Epithelial cell of proximal tubule (primary cell): ENCODE measurements around the gene RPTOR. TPM values are rescaled to one million over a fixed set of nuclear protein-coding genes. Genes with fewer than 3 reads are reported as not detected.

ENCODE experiments used
- DNase-seq: peaks from one replicate; pipeline ENCODE4 v3.0.0-alpha.2; 2011; ENCODE audit warnings: low read depth
- H3K4me3 ChIP-seq: 2 replicates; pipeline ENCODE4 v1.5.1; 2011; ENCODE audit warnings: low read depth, mild to moderate bottlenecking, low read length
- CTCF ChIP-seq: conservative IDR thresholded peaks from 2 replicates; pipeline ENCODE4 v1.5.1; 2012; ENCODE audit warnings: low read depth, mild to moderate bottlenecking, low read length
- total RNA-seq: library from RNA; depleted of rRNA; stranded (reverse); fragments of >200 nt; gene quantifications from 2 replicates; pipeline ENCODE4 v1.2.3, GENCODE V29; 2015

Gene RPTOR
- total RNA-seq, result 17.9 and 24.4 TPM in 2 replicates

DNA sequence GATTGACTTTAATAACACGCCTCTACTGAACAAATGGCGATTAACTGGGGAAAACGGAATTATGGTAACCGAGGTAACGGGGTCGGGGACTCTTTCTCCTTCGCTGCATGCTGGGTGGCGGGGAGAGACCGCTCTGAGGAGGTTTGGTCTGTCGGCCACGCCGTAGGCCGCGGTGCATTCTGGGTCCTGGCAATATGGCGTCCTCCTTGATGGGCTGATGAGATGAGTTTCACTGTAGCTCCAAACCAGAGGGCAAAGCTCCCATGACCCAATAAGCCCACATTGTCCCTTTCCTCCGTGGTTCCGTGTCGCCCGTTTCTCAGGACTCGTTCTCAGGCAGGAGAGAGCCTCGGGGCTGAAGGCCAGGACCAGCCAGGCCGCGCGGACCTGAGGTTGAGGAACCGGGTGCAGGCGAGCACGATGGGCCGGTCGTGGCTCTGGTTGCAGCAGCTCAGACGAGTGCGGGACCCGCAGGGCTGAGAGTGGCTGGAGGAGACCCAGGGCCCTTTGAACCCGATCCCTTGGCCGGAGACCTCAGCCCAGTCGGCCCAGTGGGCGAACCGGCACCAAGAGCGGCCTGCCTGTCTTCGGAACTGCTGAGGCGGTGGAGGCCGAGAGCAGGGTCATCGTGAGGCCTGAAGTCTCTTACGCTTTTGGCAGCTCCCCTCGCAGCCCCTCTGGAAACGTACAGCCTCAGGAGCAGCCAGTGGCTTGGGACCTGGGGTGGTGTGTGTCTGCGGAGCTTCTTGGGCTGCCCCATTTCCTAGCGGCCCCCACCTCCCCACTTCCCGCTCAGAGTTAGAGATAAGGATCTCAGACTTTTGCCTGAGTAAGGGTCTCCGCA, at the start of gene RPTOR:
Gene RPTOR, plus strand, starts transcription at position 184 of the 844 bp plus-strand sequence. CDS start 792 bp downstream, outside the sequence.
- no peak for DNase-seq
- TF ChIP-seq CTCF, result no peak

DNA sequence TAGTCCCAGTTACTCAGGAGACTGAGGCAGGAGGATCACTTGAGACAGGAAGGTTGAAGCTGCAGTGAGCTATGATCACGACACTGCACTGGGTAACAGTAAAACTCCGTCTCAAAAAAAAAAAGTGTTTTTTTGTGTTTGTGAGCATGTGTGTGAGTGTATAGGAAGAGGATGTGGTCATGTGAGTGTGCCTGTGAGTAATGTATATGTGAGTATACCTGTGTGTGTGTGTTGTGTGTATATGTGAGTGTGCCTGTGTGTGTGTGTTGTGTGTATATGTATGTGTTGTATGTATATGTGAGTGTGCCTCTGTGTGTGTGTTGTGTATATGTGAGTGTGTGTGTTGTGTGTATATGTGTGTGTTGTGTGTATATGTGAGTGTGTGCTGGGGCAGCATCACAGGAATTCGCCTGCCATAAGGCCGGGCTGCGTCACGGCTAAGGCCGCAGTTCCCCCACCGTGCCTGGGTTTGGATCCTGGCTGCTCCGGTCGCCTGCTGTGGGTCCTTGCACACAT, 46.9 kb upstream of the RPTOR start:
- TF ChIP-seq CTCF, result no peak
- no peak overlapping the region for H3K4me3 ChIP-seq
- no peak for DNase-seq

More for the DNA sequence above, at the start of gene RPTOR:
- H3K4me3 ChIP-seq, result peak within 1 kb of the TSS; percentile 92

GRCh38 chr17:80498242-80498919, 46.3 kb upstream of the RPTOR start:
- DNase-seq, result no peak
- H3K4me3 ChIP-seq, result peak overlapping the region; percentile 18
- TF ChIP-seq CTCF, result no peak

- no peak for DNase-seq
- TF ChIP-seq CTCF, result no peak
- no peak overlapping the region for H3K4me3 ChIP-seq
Observed at GRCh38 chr17:80498920-80499410, 45.7 kb upstream of the RPTOR start.

DNA sequence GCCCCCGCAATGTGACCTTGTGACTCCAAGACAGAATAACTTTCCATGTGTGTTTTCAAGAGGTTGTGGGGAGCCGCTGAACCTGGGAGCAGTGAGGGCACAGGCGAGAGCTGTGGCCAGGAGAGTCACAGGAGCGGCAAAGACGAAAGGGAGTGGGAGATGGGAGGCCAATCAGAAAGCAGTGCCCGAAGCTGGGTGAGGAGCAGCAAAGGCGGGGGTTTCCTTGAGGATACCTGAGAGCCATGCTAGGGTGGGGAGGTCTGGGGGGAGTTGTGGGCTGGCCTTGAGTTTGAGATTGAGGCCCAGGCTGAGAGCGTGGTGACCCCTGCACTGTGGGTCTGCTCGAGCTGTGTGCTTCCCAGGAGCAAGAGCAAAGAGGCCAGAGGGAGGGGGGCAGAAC, 45.1 kb upstream of the RPTOR start:
- no peak for TF ChIP-seq CTCF
- H3K4me3 ChIP-seq, result no peak overlapping the region
- DNase-seq, result no peak

DNA sequence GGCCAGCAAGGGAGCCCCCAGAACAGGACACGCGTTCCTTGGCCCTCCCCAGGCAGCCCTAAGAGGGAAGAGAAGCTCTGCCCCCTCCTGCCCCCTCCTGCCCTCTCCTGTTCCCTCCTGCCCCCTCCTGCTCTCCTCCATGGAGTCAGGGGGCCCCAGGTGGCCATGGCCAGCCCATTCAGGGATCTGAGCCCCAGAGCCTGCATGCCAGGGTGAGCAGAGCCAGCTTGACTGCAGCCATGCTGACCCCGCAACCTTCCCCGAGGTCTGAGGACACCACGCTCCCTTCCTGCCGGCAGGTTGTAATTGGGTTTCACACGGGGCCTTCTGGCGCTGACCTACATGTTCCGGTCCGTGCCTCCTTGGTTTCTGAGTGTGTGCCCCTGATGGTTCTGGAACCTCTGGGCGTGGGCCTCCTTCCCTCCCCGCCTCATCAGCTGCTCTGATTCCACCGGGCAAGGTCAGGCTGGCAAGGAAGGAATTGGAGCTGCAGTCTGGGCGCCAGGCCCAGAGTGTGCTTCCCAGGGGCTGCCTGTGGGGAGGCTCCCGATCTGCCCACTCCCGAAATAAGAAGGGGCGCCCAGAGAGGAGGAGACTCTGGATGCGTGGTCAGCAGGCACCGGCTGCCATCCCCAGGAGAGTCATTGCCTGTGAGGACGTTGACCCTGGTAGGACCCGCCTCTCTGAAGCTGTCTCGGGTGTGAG, 44.5 kb upstream of the RPTOR start:
- no peak overlapping the region for H3K4me3 ChIP-seq
- DNase-seq, result no peak
- TF ChIP-seq CTCF, result no peak
